Iris pigment epithelial cell (primary cell): ENCODE results near the gene RPAIN.

ENCODE experiments used
- DNase-seq: peaks from one replicate; pipeline ENCODE4 v3.0.0-alpha.2; 2011; ENCODE audit warnings: low read depth

The RPAIN gene, protein sequence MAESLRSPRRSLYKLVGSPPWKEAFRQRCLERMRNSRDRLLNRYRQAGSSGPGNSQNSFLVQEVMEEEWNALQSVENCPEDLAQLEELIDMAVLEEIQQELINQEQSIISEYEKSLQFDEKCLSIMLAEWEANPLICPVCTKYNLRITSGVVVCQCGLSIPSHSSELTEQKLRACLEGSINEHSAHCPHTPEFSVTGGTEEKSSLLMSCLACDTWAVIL

DNA sequence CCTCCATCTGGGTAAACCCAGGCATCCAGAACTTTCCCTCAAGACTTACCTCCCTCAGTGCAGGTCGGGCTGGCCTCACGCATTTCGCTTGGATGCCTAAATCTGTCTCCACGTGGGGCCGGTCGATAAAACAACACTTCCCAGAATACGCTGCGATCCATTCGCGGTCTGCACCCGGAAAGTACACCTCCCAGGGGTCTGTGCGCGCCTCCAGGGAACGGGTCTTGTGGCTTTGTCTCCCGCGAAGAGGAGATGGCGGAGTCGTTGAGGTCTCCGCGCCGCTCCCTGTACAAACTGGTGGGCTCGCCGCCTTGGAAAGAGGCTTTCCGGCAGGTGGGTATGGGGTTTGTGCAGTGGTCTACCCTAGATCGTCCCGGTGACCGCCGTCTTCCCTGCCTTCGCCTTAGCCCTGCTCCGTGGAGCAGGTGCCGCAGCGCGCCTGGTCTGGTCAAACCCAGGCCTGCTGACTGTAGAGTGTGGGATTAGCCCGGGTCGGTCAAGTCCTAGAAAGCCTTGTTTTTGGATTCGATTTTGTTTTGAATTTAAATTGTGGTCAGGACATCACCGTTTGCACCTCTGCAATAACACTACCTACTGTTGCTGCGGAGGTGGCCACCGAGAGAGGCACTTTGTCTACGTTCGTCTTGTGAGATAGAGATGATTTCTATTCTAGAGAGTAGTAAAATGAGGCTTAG lies at the start of gene RPAIN:
Gene RPAIN, plus strand, starts transcription at position 224 of the 695 bp plus-strand sequence. Its CDS starts 29 bp downstream, at position 253.
- peak; percentile 90 for DNase-seq

DNA sequence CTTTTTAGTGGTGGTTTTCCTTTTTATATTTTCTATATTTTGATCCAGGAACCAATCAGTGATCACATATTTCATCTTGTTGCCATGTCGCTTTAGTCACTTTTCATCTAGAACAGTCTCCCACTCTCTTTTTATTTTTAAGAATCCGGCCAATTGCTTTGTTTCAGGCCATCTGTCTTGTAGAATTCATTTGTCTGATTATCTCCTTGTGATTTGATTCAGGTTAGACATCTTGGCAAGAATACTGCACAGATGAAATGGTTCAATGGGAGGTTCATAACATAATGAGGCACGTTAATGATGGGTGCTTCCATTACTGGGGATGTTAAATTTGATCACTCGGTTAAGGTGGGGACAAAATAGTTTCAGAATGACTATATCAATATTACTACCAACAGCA lies 49.6 kb upstream of the RPAIN start:
- DNase-seq = no peak

DNA sequence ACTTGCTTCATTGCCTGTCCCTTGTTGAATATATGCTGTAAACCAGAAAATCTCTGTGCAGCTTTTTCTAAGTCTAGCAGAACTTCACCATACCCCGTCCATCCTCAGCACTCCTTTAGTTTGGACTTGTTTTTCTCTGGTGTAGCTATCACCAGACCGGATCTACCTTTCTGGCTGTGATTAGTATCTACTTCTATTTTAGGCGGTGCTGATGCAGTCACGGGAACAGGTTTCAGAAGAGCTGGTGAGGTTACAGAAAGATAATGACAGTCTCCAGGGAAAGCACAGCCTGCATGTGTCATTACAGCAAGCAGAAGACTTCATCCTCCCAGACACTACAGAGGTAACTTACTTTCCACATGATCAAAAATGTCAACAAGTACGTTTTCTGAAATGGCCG lies 46.9 kb upstream of the RPAIN start:
- DNase-seq = no peak

DNA sequence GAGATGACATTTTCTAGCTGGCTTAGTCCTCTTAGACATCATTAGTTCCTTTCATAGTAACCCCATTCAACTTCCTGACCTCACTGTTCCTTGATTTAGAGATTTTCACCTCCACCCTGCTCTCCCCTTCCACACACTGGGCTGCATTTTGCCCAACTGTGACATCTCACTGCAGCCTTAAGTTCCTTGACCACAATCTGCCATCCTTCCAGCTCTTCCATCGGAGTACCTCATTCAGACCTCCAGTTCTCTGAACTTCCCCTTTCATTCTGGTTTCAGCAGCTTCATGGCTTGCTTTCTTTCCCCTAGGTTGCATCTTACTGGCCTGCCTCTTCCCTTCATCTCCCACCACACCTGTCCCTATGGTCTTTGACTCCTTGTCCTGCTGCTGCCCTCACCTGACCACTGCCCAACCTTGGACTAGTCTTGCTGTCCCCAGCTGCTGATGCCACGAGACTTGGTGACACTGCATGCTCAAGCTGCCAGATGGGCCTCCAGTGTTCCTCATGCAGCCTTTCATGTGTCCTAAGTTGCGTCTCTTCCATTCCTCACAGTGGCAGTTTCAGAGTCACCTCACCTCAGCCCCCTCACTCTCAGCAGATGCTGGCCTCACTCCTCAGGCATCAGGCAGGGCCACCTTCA lies 41.3 kb upstream of the RPAIN start:
- no peak for DNase-seq

DNA sequence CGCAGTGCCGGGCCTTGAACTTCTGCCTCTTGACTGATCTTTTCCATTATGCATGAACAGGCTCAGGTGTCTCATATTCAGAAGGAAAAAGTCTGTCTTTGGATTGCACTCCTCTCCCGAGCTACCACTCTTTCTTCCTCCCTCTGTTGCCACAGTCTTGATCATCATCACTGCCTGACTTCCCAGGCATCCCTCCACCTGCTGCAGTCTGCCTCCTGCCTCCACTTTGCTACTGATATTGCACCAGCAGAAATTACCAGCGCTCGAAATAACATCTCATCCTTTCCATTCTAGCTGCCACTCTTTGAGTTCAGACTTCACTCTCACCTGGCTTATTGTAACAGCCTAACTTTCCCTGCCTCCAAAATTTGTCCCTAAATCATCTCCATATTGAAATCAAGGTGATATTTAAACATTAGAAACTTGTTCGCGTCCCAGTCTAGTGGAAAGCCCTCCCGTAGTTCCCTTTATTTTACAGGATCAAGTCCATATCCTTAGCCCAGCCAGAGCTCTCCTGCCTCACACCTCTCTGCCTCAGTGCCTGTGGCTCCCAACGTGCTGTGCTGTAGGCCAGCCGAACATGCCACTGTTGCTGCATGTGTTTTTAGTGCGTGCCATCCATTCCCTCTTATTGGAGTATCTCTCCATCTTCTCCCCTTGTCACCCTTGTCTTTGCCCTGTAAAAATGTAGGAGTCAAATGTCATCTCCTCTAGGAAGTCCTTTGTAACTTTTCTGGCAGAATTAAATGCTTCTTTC lies 40.5 kb upstream of the RPAIN start:
- DNase-seq = no peak

DNA sequence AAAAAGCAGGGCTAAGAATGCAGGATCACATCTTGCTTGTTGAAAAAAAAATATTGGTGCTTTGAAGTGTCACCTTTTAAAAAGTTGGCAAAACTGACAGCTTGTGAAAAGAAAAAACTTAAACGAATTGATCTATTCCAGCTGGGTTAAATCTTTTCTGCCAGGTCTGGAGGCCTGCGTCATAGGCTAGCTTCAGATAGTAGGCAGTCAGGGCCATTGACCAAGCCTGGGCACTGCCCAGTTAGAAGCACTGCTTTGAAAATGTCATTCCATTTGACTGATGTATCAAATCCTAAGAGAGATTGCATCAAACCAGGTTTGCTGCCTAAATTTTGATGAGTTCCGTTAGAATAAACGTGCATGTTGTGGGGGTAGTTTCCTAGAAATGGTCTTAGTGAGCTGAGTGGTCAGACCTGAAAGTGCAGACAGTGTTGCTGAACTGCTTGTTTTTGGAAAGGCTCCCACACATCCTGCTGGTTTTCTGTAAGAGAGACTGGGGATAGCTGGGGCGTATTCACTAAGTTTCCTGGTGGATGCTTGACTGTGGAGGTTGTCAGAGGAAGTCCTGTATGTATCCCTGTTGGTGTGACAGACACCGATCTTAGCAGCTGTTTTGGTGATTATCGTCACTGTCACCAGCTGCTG lies 39.4 kb upstream of the RPAIN start:
- peak; percentile 4 for DNase-seq

DNA sequence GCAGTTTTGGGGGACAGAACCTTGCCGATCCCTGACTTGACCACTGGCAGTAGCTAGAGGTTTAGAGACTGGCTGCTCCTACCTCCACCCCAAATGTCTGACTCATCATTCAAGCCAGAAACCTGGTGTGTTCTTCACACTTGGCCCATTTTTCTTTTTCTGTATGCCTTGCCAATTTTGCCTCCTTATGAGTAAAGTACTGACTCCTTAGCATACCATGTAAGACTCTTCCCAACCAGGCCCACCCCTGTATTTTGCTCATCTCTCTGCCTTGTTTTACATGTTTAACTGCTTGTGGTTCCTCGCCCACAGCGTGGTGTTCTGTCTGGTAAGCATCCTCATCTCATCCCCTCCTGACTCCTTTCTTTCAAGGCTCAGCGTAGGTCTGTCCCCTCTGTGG lies 38.4 kb upstream of the RPAIN start:
- peak; percentile 58 for DNase-seq

DNA sequence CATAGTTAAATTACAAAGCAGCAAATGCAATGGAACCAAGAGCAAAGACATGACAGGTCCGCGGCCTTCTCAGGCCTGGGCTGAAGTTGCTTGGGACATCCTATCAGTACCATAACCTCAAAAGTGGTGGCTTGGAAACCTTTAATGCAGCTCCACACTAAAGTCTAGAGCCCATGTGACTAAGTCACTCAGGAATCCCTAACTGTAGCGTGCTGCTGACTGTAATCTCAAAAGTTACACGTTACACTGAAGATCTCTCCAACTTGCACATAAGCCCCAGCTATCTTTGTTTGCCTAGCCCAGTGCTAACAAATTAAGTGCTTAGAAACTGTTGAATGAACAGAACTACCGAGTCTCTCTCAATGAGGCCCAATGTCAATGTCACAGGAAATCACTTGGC lies 28.3 kb upstream of the RPAIN start:
- DNase-seq = peak; percentile 17

DNA sequence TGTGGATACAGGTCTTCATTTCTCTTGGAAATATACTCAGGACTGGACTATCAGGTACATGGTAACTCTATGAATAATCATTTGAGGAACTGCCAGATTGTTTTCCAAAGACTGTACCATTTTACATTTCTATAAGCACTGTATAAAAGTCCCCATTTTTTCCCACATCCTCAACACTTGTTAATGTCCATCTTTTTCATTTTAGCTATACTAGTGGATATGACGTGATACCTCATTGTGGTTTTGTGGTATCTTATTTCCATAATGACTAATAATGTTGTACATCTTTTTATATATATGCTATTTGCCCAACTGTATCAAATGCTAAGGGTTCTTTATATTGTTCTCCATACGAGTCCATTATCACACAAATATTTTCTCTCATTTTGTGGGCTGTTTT lies 23.4 kb upstream of the RPAIN start:
- DNase-seq = no peak

DNA sequence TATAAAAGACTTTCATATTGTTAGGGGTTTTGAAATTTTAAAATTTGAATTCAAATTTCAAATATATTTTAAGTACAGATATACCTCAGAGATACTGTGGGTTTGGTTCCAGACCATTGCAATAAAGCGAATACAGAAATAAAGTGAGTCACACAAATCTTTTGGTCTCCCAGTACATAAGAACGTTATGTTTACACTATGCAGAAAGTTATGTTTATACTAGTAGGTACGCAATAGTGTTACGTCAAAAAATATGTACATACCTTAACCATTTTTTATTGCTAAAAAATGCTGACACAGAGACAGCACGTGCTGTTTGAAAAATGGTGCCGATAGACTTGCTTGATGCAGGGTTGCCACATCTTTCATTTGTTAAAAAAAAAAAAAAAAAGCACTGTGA lies 20.2 kb upstream of the RPAIN start:
- DNase-seq = peak; percentile 86

DNA sequence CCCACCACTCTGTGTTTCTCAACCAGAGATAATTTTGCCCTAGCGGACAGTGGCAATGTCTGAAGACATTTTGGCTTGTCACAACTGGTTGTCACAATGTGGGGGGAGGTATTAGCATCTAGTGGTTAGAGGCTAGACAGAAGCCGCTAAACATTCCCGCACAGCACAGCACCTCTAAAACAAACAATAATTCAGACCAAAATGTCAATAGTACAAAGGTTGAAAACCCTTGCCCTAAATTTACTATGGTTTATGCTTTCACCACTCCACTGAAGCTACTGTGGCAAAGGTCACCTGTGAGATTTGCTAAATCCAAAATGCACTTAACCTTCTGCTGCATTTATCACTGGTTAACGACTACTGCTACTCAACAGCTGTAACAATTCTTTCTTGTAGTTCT lies 14.6 kb upstream of the RPAIN start:
- no peak for DNase-seq

DNA sequence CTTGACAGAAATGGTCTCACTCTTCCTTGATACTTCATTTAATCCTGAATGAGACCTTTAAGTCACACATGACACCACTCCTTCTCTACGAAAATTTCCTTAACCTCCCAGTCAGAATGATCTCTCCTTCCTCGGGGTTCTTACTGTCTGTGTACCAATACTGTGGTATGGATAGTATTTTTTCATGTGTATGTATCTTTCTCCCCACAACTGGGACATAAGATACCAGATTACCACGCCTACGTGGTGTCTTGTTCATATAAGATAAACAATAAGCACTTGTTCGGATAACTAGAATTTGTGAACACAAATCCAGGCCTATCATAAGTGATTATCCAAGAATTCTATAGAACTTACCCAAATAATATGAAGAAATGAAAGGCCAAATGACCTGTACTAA lies 11.8 kb upstream of the RPAIN start:
- DNase-seq = no peak

DNA sequence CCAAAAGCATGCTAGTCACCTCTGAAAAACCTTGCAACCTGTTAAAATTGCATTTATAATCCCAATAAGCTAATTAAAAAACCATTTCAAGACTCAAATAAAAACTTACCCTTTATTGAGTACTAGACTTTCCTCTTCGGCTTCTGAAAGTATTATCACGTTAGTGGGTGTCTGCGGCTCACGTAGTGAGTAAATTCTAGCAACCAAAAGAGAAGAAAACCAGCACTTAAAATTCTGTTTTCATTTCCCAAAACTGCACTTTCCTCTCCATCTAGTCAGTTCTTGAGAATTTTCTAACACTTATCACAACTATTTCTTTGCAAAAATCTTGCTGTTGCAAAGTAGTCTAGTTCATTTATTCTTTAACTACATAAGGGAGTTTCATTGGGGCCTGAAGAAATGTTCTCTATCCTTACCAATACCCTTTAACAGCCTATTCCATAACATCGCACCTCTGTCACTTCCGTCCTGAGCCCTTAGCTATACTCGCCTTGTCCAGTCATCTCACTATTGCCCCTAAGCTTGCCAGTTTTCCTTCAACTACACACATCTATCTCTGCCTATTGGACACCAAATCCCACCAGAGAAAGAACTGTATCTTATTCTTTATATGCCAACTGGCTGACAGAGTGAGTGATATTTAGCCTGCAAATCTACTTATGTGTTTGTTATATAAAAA lies 9.2 kb upstream of the RPAIN start:
- DNase-seq = no peak

DNA sequence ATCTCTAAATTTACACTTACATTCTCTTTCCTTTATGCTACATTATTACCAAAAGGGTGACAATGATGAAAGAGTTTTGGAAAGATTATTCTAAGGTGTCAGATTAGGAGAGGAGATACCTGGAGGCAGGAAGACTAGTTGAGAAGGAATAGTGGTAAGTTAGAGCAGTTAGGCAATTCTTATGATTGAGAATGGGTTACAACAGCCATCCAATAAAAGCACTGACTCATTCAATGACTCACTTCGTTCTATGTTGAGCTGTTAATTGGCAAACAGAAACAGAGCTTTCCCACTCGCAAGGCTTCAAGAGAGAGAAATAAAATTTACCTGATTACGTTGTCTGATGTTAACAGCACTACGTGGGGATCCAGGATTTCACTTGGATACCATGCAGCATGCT lies 6.3 kb upstream of the RPAIN start:
- DNase-seq = peak; percentile 90

DNA sequence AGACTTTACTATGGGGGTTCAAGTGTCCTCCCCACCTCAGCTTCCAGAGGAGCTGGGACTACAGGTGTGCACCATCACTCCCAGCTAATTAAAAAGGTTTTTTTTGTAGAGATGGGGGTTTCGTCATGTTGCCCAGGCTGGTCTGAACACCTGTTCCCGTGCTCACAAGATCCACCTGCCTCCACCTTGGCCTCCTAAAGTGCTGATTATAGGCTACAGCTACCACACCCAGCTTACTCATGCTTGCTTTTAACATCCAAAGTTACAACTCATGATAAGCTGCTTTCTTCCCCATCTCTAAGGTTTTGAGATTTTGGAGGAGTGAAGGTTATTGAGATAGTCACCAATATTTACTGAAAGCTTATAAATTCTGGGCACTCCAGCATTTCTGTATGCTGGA lies 3.1 kb upstream of the RPAIN start:
- DNase-seq = no peak

DNA sequence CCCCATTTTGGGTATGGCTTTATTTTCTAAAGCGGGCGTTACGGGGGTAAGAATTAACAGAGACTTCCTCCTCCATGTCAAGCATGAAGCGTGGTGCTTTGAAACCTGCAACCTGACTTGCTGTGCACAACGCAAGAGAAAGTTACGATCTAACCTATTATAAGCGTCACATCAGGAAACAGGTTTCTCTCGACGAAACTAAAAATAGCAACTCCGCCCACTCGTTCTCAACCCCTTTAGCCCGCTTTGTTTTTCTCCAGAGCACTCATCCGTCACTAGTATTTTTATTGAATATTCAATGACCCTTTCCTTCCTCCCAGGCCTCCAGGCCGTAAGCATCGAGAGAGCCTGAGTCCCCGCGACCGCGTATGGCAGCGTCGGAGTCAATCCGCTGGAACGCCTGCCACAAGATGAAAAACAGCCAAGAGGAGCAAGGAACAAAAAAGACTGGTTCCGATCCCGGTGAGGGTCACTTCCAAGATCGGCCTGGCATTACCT lies 1.1 kb upstream of the RPAIN start:
- peak; percentile 62 for DNase-seq

DNA sequence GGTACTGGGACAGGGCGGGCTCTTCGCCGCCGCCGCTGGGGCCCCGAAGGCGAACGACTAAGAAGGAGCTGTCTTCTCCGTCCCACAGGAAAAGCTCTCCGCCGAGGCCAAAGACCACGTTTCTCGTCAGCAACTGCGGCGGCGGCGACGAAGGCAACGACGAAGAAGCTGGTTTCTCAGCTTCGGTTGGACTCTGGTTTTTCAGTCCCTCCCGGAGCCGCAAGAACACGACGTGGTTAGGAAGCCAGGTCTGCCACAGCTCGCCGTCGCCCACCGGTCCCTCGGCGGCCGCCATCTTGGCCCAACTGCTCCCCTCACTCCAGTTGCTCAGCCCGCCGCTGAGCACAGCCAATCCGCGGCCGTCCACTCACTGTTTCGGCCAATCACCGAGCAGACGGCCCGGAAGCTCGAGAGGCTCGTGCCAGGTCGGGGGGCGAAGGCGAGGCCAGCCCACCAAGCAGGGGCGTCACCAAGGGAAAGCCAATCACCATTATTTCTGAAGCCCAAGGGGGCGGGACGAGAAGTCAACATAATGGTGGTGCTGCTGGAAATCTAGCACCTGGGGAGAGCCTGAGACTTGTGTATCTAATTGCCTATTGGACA lies 525 bp upstream of the RPAIN start, which contains the start of gene NUP88:
Gene NUP88, minus strand, starts transcription at position 307 of the 603 bp plus-strand sequence. Its CDS starts 12 bp downstream, at position 295.
- DNase-seq = peak; percentile 99

DNA sequence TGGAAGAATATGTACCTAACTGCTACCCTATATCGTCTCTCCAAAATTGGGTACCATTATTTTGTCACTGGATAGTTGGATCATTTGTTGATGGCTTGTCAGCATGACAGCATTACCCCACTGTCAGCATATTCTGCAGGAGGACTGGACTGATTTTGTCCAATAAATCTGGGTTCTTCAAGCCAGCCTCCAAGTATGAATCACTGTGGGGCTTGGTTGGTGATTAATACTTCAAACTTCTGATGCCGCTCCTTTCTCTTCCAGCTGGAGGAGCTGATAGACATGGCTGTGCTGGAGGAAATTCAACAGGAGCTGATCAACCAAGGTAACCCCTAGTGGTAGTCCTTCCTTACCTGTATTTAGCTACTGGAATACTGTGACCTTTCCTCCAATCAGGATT lies 2.5 kb downstream of the RPAIN start:
- DNase-seq = peak; percentile 88

DNA sequence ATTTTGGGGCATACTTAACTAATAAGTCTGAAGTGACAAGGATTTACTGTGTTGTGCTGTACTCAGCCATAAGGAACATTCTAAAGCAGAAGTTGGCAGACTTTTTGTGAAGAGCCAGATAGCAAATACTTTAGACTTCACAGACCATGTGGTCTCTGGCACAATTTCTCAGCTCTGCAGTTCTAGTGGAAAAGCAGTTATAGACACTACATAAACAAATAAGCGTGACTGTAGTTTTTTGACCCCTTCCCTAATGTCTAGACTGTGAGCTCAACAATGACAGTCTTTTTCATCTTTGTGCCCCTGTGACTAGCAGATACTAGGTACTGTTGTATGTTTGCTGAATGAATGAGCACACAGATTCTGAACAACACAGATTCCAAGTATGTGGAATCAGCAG lies 4.9 kb downstream of the RPAIN start:
- peak; percentile 56 for DNase-seq

DNA sequence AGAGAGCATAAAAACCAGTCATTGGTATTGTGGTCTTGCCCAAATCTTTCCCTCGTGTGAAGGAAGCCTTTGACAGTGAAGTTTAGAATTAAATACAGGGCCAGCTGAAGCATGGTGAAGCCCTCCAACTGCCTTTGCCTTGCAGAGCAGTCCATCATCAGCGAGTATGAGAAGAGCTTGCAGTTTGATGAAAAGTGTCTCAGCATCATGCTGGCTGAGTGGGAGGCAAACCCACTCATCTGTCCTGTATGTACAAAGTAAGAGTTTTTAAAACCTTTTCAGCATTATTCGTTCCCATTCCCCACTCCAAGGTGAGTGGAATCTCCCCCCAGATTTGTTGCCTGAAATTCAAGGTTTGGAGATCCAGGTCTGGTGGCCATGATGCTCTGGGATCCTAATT lies 5.8 kb downstream of the RPAIN start:
- no peak for DNase-seq
